ENCODE data around the gene MOGAT2.

- TF ChIP-seq, protein P1, sequence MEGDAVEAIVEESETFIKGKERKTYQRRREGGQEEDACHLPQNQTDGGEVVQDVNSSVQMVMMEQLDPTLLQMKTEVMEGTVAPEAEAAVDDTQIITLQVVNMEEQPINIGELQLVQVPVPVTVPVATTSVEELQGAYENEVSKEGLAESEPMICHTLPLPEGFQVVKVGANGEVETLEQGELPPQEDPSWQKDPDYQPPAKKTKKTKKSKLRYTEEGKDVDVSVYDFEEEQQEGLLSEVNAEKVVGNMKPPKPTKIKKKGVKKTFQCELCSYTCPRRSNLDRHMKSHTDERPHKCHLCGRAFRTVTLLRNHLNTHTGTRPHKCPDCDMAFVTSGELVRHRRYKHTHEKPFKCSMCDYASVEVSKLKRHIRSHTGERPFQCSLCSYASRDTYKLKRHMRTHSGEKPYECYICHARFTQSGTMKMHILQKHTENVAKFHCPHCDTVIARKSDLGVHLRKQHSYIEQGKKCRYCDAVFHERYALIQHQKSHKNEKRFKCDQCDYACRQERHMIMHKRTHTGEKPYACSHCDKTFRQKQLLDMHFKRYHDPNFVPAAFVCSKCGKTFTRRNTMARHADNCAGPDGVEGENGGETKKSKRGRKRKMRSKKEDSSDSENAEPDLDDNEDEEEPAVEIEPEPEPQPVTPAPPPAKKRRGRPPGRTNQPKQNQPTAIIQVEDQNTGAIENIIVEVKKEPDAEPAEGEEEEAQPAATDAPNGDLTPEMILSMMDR (IDR thresholded peaks at IDR 0.05), result no peak
- TF ChIP-seq POLR2A (IDR thresholded peaks at IDR 0.05), result no peak
Measured at GRCh38 chr11:75767793-75768111, 50.1 kb downstream of the MOGAT2 start.

Measured in Peyer's patch (tissue), 4 donors.